GM12874 (cell line): ENCODE measurements around the gene RAP1GAP2.

Source experiments
- CTCF ChIP-seq: IDR thresholded peaks from 2 replicates; pipeline ENCODE4 v1.5.1; 2011; ENCODE audit warnings: low read depth, mild to moderate bottlenecking, control low read depth, low read length, moderate library complexity; ENCODE audit not compliant: insufficient read depth

RAP1GAP2 gene

DNA sequence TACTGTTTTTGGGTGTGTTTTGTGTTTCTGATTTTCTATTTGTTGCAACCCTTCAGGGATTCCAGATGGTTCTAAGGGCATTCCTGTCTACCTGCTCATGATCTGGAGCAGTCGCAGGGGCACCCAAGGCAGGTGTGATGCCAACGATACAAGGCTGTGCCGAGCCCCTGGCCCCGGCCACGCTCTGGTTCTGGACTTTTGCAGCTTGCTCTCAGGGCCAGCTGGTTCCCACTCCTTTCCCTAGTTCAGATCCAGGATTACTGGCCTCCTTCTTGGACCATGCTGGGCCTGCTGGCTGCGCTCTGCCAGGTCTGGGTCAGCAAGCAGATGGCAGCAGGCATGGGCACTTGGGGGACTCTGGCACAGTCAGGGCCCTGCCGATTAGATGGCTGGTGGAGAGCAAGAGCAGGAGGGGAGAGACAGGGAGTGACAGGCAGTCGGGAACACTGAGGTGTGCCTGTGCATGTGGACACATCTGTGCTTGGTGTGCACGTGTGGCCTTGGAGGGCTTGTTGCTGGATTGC, 15.2 kb upstream of the RAP1GAP2 start:
- no peak for TF ChIP-seq CTCF

DNA sequence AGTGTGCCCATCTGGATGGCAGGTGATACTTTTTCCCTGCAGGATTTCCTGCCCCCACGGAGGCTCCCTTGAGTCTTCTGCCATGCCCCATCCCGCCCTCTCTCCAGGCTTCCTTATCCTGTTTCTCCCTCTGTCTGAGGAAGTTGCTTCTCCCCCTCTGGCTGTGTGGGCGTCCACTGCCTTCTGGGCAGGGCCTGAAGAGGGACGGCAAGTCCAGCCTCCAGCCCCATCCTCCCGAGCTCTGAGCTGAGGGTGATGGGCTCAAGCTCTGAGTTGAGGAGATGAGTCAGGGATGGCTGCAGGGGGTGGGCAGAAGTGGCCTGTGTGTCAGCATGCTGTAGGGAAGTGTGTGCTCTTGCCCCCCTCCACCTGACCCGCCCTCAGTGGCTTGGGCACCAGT, 14.2 kb upstream of the RAP1GAP2 start:
- TF ChIP-seq CTCF = no peak

DNA sequence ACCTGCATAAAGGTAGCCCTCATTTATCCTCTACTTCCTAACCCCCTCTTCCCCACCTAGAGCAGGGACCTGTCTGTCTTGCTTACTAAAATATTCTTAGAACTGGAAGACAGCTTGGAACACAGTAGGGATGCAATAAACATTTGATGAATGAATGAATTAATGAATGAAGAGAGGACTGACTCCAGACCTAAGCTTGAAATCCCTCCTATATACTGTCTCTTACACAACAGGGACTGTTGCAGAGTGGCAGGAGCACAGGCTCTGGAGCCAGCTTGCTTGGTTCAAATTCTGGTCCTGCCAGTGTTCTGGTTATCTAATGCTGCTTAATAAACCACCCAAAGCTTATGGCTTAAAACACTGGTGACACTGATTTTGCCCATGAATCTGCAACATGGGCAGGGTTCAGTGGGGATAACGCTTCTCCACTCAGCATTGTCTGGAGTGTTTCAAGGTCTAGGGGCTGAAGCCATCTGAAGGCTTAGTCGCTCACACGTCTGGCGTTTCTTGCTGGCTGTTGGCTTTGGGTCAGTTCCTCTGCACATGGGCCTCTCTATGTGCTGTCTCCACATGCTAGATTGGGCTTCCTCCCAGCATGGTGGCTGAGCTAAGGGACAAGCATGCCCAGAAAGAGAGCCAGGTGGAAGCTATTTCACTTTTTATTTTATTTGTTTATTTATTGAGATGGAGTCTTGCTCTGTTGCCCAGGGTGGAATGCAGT, 12.8 kb upstream of the RAP1GAP2 start:
- no peak for TF ChIP-seq CTCF

DNA sequence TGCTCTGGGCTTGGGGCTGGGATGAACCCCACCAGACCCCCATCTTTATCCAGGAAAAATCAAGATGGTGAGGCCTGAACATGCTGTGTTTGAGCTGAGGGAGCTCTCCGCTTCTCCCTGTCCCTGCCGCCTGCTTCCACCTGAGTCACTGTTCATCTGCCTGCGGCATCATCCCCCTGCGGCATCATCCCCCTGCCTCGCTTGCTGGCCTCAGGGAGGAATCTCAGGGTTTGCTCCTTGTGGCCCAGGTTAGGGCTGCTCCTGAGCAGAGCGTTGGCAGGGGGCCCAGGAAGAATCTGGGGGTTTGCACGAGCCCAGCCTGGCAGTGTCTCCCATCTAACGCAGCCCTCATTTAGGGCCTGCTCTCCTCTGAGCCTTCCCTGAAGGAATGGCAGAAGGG, 11.4 kb upstream of the RAP1GAP2 start:
- TF ChIP-seq CTCF = no peak

GRCh38 chr17:2786176-2786881, 9.9 kb upstream of the RAP1GAP2 start:
- peak; percentile 92 for TF ChIP-seq CTCF

DNA sequence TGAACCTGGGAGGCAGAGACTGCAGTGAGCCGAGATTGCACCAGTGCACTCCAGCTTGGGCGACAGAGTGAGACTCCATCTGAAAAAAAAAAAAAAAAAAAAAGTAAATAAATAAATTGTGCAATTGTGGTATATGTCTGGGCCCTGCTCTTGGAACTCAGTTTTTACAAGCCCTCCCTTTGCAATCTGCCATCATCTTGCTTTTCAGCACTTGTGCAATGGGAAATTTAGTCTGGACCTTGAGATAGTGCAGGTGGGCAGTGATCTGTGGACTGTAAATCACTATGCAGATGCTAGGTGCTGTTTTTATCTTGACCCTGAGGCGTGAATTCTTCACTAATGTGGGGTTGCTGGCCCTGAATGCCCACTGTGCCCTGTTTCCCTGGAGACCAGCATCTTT, 6.5 kb upstream of the RAP1GAP2 start:
- TF ChIP-seq CTCF = no peak

DNA sequence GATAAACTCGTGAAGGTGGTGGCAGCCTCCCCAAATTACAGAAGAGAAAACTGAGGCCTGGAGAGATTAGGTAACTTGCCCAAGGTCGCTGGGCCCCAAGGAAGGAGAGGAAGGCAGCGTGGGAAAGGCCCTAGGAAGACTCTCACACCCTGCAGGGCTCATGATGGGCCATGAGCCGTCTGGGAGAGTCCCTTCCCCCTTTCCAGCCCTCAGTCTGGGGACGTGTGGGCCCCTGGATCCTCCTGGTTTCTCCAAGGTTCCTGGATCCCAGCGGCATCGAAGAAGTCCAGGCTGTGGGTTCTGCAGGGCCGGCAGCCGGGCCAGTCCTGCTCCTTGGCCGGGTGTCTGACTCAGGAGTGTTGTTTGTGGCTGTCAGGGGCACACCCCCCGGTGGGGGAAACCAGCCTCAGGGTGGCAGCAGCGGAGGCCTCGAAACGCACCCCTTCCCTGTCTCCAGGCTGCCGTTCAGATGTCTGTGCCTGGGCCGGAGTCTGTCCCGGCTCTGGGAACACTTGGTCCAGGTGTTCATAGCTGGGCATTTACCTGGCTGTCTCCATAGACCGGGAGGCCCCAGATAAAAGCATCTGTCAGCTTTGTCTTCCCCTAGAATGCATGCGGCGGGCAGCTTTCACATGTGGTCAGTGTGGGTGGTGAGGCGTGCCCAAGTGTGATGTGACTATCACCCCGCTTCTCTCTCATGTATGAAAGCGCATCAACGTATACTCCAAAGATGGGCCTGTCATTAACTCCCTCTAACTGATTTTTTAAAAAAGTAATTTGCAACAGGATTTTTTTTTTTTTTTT, 3.7 kb upstream of the RAP1GAP2 start:
- TF ChIP-seq CTCF = no peak
